Vagina (tissue), 2 donors: ENCODE data around the gene DAP3.

Source experiments
- CTCF ChIP-seq, 3 experiments: fragments of 450-650 bp in 2 of 3; fragments of 200-600 bp in 1 of 3; sonication (generic) in 1 of 3; IDR thresholded peaks; one replicate each; pipeline ENCODE4 v1.5.1; 2017 to 2019; ENCODE audit warnings: antibody characterized with exemption in 3 of 3, mild to moderate bottlenecking in 2 of 3, moderate library complexity in 2 of 3
- POLR2A ChIP-seq, 2 donors: fragments of 450-650 bp; IDR thresholded peaks; one replicate each; pipeline ENCODE4 v1.6.1; 2017; ENCODE audit warnings: antibody characterized with exemption in 2 of 2, mild to moderate bottlenecking in 2 of 2, moderate library complexity in 2 of 2
- POLR2AphosphoS5 ChIP-seq, 2 donors: sonication (generic); formaldehyde crosslinking; IDR thresholded peaks; one replicate each; pipeline ENCODE4 v1.9.0; 2017; ENCODE audit warnings: antibody characterized with exemption in 2 of 2, mild to moderate bottlenecking in 2 of 2, low read depth in 1 of 2; ENCODE audit not compliant: insufficient read depth in 1 of 2

GRCh38 chr1:155651861-155652661 lies 36.8 kb upstream of the DAP3 start:
- TF ChIP-seq POLR2AphosphoS5 (IDR thresholded peaks at IDR 0.05; ENCODE audit: insufficient read depth in 1 of 2, low read depth in 1 of 2): no peak
- TF ChIP-seq CTCF (IDR thresholded peaks at IDR 0.05): no peak
- TF ChIP-seq POLR2A (IDR thresholded peaks at IDR 0.05): no peak
